C4-2B (cell line): ENCODE data around the gene HLCS.

Experiments
- H3K27ac ChIP-seq: fragments of 450-650 bp; 2 replicates; pipeline ENCODE4 v1.5.1; 2017
- CTCF ChIP-seq: fragments of 450-650 bp; conservative IDR thresholded peaks from 2 replicates; pipeline ENCODE4 v1.5.1; 2017; ENCODE audit warnings: mild to moderate bottlenecking
- ZFX ChIP-seq: fragments of 450-650 bp; IDR thresholded peaks from 2 replicates; pipeline ENCODE4 v1.6.1; 2017

The HLCS gene

GRCh38 chr21:36703626-36704280 is 262.7 kb downstream of the HLCS start:
- TF ChIP-seq CTCF (no peak), ZFX (no peak)
- no peak overlapping the region for H3K27ac ChIP-seq

- no peak for TF ChIP-seq CTCF
- TF ChIP-seq ZFX, result no peak
Measured at GRCh38 chr21:36703123-36703522, 263.3 kb downstream of the HLCS start.

GRCh38 chr21:36702622-36702968 is 263.9 kb downstream of the HLCS start:
- H3K27ac ChIP-seq, result no peak overlapping the region
- TF ChIP-seq CTCF (no peak), ZFX (no peak)

More at GRCh38 chr21:36703123-36703522, 263.3 kb downstream of the HLCS start:
- H3K27ac ChIP-seq, result no peak overlapping the region

GRCh38 chr21:36701756-36702621 is 264.5 kb downstream of the HLCS start:
- TF ChIP-seq ZFX (no peak), CTCF (no peak)
- H3K27ac ChIP-seq, result peak overlapping the region; percentile 76

- TF ChIP-seq CTCF (no peak; the same call in 1 of the 2 replicates), ZFX (peak; percentile 84)
- H3K27ac ChIP-seq, result peak overlapping the region; percentile 76
Measured at GRCh38 chr21:36700971-36701755, 265.3 kb downstream of the HLCS start.
